ENCODE measurements around the gene NEURL2.

Gene NEURL2

DNA sequence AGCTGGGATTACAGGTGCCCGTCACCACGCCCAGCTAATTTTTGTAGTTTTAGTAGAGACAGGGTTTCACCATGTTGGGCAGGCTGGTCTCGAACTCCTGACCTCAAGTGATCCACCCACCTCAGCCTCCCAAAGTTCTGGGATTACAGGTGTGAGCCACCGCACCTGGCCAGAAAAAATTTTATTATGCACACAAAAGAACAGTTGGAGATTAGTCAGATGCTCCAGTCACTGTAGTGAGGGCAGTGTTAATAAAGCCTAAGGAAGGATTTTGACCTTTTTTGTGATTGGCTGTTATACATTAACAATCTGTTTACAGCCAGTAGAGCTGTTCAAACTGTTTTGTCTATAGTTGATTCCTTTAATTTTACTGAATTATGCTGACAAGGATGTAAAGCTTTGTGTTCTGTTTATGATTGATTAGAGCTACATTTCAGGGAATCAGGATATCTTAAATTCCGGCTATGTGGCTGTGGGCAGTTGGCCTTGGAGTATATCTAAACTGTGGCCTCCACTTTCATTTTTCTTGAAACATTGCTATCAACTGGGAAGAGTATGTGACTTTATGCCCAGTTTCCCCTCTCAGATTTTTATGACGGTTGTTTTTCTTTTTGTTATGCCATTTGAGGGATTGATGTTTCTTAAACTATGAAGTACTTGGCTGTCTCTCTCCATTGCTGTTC, 23.7 kb downstream of the NEURL2 start:
- no peak for DNase-seq

DNA sequence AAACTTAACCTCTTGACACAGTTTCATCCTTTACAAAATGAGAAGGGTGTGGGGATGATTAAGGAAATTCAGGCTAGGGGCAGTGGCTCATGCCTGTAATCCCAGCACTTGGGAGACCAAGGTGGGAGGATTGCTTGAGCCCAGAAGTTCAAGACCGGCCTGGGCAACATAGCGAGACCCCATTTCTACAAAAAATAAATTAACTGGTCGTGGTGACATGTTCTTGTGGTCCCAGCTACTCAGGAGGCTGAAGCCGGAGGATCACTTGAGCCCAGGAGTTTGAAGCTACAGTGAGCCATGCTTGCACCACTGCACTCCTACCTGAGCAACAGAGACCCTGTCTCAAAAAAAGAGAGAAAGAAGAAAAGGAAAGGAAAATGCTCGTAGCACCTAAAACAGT, 24.6 kb downstream of the NEURL2 start:
- no peak for DNase-seq

DNA sequence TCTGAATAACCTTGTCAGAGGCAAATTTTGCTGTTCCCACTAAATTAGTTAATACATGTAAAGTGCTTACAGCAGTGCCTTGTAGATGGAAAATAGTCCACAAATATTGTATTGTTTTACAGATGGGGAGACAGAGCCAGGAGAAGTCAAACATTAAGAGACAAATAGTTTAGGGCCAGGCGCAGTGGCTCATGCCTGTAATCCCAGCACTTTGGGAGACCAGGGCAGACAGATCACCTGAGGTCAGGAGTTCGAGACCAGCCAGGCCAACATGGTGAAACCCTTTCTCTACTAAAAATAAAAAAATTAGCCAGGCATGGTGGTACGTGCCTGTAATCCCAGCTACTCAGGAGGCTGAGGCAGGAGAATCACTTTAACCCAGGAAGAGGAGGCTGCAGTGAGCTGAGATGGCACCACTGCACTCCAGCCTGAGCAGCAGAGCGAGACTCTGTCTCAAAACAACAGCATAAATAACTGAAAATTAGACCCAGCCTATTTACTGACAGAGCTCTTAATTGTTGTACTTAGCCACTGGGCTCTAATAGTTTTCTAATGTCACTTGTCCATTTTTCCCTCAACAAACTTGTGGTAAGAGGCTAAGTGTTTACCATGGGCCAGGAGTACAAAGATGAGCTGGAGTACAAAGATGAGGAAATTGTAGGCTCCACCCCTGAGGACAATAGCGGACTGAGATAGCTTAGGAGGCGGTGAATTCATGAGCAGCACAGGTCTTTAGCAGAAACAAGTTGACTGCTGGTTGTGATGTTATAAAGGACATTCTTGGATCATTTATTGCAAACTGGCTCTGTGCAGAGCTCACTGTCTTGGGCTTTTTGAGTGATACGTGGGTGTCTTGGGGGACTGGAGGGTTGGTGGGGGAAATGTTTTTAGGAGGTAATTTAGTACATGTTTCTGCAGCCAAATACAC, 27.2 kb downstream of the NEURL2 start:
- no peak for DNase-seq

DNA sequence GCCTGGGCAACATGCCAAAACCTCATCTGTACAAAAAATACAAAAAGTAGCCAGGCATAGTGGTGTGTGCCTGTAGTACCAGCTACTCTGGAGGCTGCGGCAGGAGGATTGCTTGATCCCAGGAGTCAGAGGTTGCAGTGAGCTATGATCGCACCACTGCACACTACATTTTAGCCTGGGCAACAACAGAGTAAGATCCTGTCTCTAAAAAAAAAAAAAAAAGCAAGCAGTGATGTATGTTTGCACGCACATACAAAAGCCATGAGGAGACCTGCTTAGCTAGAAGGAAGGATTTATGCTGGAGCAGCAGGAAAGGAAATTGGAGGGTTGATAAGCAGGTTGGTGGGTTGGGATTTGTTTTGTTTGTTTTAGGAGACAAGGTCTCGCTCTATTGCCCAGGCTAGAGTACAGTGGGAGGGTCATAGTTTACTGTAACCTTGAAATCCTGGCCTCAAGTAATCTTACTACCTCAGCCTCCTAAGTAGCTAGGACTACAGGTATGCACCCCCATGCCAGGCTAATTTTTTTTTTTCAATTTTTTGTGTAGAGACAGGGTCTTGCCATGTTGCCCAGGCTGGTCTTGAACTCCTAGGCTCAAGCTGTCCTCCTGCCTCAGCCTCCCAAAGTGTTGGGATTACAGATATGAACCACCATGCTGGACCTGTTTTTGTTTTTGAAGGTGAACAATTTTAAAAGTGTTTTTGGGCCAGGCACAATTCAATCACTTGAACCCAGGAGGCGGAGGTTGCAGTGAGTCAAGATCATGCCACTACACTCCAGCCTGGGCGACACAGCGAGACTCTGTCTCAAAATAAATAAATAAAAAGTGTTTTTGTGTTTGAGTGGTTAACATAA, 29.6 kb downstream of the NEURL2 start:
- no peak for DNase-seq

DNA sequence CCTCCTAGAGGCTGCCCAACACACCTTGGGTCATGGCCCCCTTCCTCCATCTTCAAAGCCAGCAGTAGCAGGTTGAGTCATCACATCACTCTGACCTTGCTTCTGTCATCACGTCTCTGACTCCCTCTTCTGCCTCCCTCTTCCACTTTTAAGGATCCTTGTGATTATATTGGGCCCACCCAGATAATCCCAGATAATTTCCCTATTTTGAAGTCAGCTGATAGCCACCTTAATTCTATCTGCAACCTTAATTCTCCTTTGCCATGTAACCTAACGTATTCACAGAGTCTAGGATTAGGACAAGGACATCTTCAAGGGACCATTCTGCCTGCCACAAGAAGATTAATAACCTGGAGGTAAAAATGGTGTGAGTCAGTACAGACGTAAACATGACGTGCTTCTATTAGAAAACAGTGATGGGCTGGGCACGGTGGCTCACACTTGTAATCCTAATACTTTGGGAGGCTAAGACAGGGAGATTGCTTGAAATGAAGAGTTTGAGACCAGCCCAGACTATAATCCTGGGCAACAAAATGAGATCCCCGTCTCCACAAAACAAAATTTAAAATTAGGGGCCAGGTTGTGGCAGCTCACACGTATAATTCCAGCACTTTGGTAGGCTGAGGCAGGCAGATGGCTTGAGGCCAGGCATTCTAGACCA, 30.3 kb downstream of the NEURL2 start:
- DNase-seq: no peak

DNA sequence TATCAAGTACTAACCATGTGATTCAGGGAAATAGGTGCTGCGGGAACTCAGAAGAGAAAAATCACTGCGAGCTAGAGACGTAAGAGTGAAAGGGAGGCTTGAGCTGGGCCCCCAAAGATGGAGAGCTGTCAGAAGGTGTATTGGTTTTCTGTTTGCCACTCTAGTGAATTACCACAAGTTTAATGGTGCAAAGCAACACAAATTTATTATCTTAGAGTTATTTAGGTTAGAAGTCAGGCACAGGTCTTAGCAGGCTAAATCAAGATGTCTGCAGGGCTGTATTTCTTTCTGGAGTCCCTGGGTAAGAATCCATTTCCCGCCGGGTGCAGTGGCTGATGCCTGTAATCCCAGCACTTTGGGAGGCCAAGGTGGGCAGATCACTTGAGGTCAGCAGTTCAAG, 31.1 kb downstream of the NEURL2 start:
- no peak for DNase-seq

DNA sequence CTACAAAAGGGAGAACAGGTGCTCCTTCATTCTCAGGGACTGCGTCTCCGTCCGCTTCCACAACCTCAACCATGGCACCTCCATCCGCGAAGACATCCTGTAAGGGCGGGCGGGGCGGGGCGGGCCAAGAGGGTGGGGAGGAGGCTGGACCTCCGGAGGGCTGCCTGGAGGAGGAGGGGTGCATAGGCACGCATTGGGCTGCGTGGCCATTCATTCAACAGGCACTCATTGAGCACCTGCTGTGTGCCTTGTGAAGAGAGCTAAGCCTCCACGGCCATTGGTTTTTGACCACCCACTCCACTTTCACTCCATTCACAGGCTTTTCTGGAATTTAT, 33.2 kb downstream of the NEURL2 start:
- no peak for DNase-seq

DNA sequence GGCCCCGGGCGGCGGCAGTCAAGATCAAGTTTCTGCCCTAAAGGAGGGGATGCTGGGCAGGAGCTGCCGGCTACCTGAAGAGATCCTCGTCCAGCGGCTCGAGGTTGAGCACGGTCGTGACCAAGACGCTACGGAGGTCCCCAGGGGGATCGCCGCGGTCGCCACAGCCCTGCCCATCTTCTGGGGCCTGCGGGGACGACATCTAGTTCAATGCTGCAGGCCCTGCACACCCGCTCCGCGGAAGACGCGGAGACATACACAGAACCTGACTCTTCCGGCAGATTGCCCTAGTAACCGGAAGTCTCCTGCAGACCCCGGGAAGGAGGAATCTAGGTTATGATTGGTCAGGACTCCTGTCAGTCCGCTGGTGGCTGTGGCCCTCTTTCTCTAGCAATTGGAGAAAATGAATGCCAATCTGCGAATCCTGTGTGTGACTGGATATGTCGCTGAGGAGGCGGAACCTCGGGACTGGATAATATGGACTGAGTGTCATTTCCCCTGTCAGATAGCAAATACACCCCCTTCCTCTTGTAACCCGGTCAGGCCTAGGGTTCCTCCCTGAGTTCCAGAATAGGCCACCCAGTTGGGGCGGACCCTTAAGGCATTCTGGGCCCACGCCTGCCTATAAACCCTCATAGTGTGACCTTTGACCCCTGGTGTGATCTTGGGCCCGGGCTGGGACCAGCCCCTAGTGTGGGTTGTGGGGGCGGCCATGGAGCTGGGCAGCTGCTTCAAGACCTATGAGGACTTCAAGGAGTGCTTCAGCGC, 33.7 kb downstream of the NEURL2 start, which contains the start of the genes ACOT8 and ZSWIM3:
TSS of gene ACOT8 (minus strand) at position 279 of the 768 bp plus-strand sequence. CDS start at position 202, 77 bp downstream.
TSS of gene ZSWIM3 (plus strand) at position 501 of the 768 bp plus-strand sequence. CDS start at position 713, 212 bp downstream.
- DNase-seq: no peak

DNA sequence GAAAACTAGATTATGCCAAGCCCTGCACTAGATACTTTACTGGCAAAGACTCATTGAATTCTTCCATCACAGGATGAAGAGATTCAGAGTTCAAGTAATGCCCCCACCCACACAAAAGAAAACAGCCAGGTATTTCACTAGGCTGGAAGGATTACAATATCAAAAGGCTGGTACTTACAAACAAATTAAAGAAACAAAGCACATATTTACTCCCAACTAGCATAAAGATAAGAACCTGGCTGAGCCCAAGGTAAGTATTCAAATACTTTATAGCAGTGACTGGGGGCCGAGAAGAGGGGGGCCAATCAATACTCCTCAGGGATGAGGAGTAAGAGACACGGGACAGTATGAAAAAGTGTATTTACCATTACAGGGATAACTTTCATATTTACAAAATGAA, 37.5 kb downstream of the NEURL2 start:
- DNase-seq: no peak

DNA sequence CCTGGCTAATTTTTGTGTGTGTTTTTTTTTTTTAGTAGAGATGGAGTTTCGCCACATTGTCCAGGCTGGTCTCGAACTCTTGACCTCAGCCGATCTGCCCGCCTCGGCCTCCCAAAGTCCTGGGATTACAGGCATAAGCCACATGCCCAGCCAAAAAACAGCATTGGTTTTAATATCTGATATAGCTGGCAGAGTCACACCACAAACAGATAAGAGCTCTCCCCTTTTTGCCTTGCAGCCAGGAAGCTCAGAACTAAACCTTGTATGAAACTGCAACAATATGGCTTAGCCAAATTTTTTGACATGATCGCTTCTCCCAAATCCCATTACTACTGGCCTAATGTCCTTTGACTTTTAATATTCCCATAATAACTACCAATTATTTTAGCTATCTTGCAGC, 38.7 kb downstream of the NEURL2 start:
- no peak for DNase-seq

DNA sequence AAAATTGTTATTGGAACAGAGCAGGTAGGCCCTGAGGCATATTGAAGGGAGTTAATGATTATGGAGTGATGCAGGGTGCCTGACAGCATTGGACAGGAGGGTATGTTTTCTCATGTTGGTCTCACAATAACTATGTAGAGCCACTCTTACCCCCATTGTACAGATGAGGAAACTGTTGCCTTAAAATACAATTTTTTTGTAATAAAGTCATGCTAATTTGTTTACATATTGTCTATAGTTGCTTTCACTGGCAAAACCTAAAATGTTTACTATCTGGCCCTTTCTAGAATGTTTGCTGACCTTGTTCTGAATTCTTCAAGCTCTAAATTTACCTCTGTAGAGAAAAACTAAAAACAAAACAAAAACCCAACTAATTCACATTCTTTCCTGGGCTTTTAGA, 39.5 kb downstream of the NEURL2 start:
- no peak for DNase-seq

DNA sequence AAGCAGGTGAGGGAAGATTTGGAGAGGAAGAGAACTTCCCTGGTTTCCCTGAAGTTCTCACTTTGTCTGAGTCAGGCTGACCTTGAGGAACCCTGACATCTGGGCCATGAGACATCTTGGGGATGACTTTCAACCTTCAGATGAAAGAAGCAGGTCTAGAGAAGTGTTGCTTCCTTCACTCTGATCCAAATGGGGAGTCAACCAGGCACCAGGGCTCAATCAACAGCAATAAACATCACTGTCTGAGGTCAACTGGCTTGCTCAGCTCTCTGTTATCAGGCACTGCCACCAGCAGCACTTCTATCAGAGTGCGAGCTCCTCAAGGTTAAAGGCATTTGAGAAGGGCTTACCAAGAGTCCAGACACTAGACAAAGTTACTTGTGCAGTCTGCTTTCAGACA, 40.1 kb downstream of the NEURL2 start:
- DNase-seq: no peak

DNA sequence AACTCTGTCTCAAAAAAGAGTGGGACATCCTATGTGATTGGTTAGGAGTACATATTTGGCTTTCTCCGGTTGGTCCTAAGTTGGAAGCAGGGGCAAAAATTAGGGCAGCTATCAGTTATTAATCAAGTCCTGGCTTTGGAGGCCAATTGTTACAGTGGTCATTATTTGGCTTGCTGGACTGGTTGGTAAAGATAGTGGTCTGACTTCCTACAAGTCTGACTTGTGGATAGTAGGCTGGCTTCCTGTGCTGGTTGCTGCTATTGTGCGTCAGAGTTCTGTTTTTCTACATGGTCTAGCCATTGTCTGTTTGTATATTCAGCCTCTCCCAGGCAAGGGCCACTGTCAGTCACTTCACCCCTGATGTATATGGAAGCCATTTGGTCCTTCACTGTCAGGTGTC, 40.8 kb downstream of the NEURL2 start:
- no peak for DNase-seq

DNA sequence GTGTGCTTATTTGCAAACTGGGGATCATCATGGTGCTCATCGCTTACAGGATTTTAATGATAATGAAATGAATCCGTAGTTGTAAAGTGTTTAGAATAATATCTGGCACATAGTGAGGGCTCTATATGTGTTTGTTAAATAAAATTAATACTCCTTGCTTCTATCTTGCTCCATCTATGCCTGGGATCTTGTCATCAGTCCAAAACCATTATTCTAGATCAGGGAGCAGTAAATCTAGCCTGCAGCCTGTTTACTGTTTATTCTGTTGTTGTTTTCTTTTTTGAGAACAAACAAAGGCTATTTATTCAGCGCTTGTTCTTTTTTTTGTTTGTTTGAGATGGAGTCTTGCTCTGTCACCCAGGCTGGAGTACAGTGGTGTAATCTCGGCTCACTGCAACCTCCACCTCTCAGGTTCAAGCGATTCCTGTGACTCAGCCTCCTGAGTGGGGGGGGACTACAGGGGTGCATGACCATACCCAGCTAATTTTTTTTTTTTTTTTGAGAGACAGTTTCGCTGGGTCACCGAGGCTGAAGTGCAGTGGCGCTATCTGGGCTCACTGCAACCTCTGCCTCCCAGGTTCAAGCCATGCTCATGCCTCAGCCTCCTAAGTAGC, 41.9 kb downstream of the NEURL2 start:
- no peak for DNase-seq

DNA sequence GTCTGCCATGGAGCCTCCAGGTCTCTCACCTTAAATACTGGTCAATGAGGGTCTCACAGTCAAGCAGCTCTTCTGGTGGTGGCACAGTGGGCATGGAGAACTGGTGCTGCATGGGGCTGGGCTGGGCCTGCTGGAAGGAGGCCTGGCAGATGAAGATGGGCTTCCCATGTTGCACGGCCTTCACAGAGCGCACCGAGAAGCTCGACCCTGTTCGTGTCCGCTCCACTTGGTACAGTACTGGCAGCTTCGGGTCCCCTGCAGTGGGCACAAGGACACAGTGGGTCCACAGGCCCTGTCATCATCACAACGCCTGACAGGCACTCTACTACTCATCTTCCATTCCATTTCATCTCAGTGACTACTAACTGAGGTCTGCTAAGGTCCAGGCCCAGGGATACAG, 42.6 kb downstream of the NEURL2 start:
- DNase-seq: no peak

DNA sequence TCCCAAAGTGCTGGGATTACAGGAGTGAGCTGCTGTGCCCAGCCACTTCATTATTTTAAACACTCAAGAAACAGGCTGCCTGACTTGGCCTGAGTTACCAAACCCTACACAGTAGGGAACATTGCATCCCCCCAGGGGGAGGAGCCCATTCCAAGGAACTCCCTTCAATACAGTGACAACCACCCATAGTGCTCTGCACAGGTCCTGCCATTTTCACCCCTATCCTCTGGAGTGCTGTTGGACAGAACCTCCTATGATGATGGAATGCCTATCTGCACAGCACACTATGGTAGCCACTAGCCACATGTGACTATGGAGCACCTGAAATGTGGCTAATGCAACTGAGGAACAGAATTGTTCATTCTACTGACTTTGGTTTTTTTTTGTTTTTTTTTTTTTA, 45.6 kb downstream of the NEURL2 start:
- DNase-seq: no peak

DNA sequence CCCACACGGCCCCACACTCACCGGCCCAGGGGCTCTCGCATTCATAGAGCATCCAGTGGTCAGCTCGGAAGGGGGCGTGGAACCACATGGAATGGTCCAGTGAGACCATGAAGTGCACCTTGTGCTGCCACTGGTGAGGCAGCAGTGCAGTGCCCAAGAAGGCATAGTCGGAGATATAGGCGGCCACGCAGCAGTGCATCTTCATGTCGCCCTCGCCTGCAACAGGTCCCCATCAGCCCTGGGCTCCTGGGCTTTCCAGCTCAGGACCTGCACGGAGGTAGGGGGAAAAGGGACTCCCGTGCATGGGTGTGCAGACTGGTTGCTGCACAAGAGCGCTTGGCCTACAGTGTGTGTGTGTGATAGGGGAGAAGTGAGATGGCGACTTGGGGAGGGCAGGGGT, 47.5 kb downstream of the NEURL2 start:
- DNase-seq: no peak

DNA sequence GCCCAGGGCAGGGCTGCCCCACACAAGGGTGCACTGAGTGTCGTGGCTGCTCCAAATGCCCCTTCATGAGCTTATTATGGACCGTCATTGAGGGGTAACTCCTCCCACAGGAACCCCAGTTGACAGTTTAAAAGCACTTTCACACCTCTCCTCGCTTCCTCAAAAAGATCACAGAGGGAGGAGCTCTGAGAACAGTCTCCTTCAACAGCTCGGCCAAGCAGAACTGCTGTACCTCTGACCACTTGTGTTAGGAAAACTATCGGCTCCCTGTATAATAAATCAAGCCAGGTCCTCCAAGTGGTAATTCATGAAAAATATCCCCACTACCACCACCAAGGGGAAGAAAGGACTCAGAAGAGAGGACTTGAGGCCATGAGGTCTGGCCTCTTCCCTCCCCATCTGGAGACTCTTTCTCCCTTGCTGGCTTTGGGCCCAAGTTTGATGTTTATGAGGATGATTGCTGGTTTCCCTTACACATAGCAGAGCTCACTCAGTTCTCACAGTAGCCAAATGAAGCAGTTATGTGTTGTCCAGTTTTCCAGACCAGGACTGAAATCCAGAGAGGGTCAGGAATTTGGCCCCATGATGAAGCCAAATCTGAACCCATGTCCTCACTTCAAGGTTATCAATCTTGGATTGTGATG, 48.7 kb downstream of the NEURL2 start:
- no peak for DNase-seq

DNA sequence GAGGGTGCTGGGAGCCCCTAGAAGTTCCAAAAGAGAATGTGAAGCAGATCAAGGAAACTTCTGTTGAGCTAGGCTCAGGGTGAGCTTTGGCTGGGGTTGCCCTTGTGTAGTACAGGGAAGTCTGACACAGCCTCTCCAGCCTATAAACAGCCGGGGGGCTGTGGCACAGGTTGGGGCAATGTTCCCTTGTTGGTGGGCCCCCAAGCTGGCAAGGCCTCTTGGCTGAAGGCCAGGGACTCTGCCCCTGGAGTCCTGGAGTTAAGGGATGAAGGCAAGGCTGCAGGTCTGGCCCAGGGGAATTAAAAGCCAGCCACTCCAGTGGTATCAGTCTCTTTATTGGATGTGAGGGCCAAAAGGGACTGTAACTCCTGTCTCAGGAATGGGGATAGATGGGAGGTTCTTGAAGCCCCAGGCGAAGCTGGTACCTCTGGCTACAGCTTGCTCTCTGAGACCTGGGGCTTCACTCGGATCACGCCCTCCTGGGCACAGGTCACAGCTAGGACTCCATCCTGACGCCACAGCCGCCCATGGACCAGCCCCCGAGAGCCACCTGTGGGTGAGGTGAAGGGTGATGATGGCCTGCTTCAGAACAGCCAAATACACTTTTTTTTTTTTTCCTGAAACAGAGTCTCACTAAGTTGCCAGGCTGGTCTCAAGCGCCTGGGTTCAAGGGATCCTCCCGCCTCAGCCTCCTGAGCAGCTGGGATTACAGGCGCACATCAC, 49.4 kb downstream of the NEURL2 start:
- DNase-seq: no peak

DNA sequence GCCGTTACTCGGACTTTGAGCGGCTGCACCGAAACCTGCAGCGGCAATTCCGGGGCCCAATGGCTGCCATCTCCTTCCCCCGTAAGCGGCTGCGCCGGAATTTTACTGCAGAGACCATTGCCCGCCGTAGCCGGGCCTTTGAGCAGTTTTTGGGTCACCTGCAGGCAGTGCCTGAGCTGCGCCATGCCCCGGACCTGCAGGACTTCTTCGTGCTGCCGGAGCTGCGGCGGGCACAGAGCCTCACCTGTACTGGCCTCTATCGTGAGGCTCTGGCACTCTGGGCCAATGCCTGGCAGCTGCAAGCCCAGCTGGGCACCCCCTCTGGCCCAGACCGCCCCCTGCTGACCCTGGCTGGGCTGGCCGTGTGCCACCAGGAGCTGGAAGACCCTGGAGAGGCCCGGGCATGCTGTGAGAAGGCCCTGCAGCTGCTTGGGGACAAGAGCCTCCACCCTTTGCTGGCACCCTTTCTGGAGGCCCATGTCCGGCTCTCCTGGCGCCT, 50.3 kb downstream of the NEURL2 start:
- DNase-seq: no peak

Data from cortex of kidney (tissue), 1 donor.